Erythroblast (primary cell): ENCODE results near the gene CNOT6.

ENCODE experiments used
- GATA1 ChIP-seq: IDR thresholded peaks from 2 replicates; pipeline ENCODE4 v1.6.1; 2011; ENCODE audit warnings: low read depth, mild to moderate bottlenecking, control low read depth, low read length, moderate library complexity
- POLR2A ChIP-seq: IDR thresholded peaks from 2 replicates; pipeline ENCODE4 v1.6.1; 2011; ENCODE audit warnings: mild to moderate bottlenecking, low read length

DNA sequence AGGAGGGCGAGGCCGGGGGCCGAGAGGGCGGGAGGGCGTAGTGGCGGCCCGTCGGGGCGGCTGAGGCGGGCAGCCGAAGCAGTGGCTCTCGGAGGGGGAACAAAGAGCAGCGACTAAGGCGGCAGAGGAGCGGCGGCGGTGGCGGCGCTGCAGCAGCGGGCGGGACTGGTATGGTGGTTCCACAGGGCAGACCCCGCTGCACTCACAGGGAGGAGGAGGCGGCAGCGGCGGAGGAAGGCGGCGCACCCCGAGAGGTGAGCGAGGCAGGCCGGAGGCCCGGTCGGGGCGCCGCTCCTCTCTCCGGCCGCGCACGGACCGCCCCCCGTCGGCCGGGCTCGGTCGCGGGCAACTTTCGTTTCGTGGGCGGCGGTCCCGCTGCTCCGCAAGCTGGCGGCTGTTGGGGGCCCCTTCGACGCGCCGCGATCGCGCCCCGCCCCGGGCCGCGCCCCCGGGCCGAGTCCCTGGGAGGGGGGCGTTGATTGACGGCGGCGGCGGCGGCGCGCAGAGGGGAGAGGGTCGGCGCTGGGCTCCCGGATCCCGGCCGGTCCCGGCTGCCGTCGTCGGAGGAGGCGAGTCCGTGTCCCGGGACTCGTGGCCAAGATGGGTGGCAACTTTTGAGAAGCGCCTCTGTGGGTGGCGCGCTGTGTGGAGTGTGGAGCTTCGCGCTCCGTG, 467 bp downstream of the CNOT6 start:
- TF ChIP-seq POLR2A (peak; percentile 52), GATA1 (no peak)
